ENCODE measurements around the gene TGIF2.

DNA sequence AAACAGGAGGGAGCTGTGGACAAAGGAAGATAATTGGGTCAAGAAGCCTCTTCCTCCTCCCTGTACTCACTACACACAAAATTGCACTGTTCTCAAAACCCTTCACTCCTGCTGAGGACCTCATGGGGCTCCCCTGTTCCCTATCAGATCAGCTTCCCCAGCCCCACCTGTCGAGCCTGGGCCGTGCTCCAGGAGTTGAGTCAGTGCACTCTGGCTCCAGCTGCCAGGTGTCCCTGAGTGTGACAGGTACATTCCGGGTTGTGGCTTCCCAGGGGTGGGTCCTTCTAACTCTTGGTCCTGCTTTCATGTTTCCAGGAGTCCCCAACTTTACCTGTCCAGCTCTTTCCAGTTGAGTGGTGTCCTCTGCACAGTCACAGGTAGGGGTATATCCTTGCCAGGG lies 40.6 kb downstream of the TGIF2 start:
- TF ChIP-seq POLR2A (IDR thresholded peaks at IDR 0.05): no peak
- TF ChIP-seq, protein P1, sequence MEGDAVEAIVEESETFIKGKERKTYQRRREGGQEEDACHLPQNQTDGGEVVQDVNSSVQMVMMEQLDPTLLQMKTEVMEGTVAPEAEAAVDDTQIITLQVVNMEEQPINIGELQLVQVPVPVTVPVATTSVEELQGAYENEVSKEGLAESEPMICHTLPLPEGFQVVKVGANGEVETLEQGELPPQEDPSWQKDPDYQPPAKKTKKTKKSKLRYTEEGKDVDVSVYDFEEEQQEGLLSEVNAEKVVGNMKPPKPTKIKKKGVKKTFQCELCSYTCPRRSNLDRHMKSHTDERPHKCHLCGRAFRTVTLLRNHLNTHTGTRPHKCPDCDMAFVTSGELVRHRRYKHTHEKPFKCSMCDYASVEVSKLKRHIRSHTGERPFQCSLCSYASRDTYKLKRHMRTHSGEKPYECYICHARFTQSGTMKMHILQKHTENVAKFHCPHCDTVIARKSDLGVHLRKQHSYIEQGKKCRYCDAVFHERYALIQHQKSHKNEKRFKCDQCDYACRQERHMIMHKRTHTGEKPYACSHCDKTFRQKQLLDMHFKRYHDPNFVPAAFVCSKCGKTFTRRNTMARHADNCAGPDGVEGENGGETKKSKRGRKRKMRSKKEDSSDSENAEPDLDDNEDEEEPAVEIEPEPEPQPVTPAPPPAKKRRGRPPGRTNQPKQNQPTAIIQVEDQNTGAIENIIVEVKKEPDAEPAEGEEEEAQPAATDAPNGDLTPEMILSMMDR (IDR thresholded peaks at IDR 0.05): no peak

All from right lobe of liver (tissue), 4 donors.